Lung (tissue), 12 donors: ENCODE data around the gene EIF2S2. TPM values are rescaled to one million over a fixed set of nuclear protein-coding genes. Genes with fewer than 3 reads are reported as not detected.

Source experiments
- ATAC-seq: fragments of 200-7000 bp; cut with Tn5 transposase; one replicate; pipeline ENCODE4 v1.9.1; 2020; ENCODE audit warnings: moderate number of reproducible peaks; ENCODE audit not compliant: insufficient read depth, low FRiP score
- DNase-seq, 3 donors: peaks; one replicate each; pipeline ENCODE4 v3.0.0-alpha.2; 2013 to 2017
- H3K27ac ChIP-seq, 2 donors: one replicate each; pipeline ENCODE4 v1.5.1; 2013; ENCODE audit warnings: mild to moderate bottlenecking in 2 of 2, moderate library complexity in 2 of 2, control low read depth in 1 of 2, inconsistent platforms in 1 of 2, low read depth in 1 of 2, low read length in 1 of 2
- H3K27me3 ChIP-seq, 3 donors: one replicate each; pipeline ENCODE4 v1.5.1; 2013; ENCODE audit warnings: low read length in 2 of 3; ENCODE audit not compliant: control insufficient read depth in 3 of 3, insufficient read depth in 3 of 3
- H3K36me3 ChIP-seq, 4 donors: one replicate each; pipeline ENCODE4 v1.5.1; 2013; ENCODE audit warnings: low read length in 4 of 4, mild to moderate bottlenecking in 1 of 4, moderate library complexity in 1 of 4; ENCODE audit not compliant: control insufficient read depth in 4 of 4, insufficient read depth in 4 of 4
- H3K4me1 ChIP-seq, 5 donors: one replicate each; pipeline ENCODE4 v1.5.1; 2013; ENCODE audit warnings: low read length in 5 of 5, mild to moderate bottlenecking in 2 of 5, moderate library complexity in 1 of 5; ENCODE audit not compliant: control insufficient read depth in 5 of 5, insufficient read depth in 5 of 5
- H3K4me3 ChIP-seq: one replicate; pipeline ENCODE4 v1.5.1; 2013; ENCODE audit warnings: mild to moderate bottlenecking, control low read depth, moderate library complexity
- H3K9ac ChIP-seq, 2 donors: one replicate each; pipeline ENCODE4 v1.5.1; 2013; ENCODE audit warnings: low read length in 2 of 2, control low read depth in 1 of 2; ENCODE audit not compliant: insufficient read depth in 1 of 2
- H3K9me3 ChIP-seq, 4 donors: one replicate each; pipeline ENCODE4 v1.5.1; 2013; ENCODE audit warnings: low read length in 3 of 4, mild to moderate bottlenecking in 1 of 4, moderate library complexity in 1 of 4; ENCODE audit not compliant: control insufficient read depth in 4 of 4, insufficient read depth in 3 of 4
- CTCF ChIP-seq: IDR thresholded peaks from 2 replicates; pipeline ENCODE4 v1.5.1; 2012; ENCODE audit warnings: mild to moderate bottlenecking; ENCODE audit errors: control extremely low read depth, extremely low read depth
- WGBS, 2 donors: extraction: QIAGEN DNeasy Blood & Tissue Kit; methylation state at CpG; one replicate each; pipeline ENCODE4 v1.1.7; 2013; 5-methylcytosine and 5-hydroxymethylcytosine counted together
- polyA plus RNA-seq, 2 donors: library from polyadenylated mRNA; stranded (reverse); fragments of 200-250 nt; gene quantifications; one replicate each; pipeline ENCODE4 v1.2.1, GENCODE V29; 2013
- total RNA-seq, 2 donors: library from RNA; depleted of rRNA in 1 of 2; stranded (reverse); fragments of >200 nt in 1 of 2; gene quantifications; one replicate each; pipeline ENCODE4 v1.2.1, GENCODE V29; 2014 to 2021
- donor health status: control.
- donor health status: control.
- donor health status: Bipolar disorder and iron deficiency.
- donor health status: healthy.
- donor health status: DM: yes; HTN: yes; CAD: no.

The EIF2S2 gene
- total and polyA plus RNA-seq, 4 donors, result 37.5 to 69.7 (median 52.1) TPM

GRCh38 chr20:34061695-34062094, 50.3 kb downstream of the EIF2S2 start:
- H3K4me3 ChIP-seq, result no peak overlapping the region
- no peaks in the 10 kb centered on the region for H3K27me3 ChIP-seq
- TF ChIP-seq CTCF, result no peak
- no peaks in the 10 kb centered on the region for H3K9me3 ChIP-seq
- H3K36me3 ChIP-seq, result peaks cover 0 to 7% (median 4%) of the 10 kb centered on the region in 4 donors
- no peak overlapping the region for H3K27ac ChIP-seq
- ATAC-seq, result no peak
- H3K4me1 ChIP-seq, result peaks cover 0 to 12% (median 8%) of the 10 kb centered on the region in 5 donors
- no peak for DNase-seq
- no peak overlapping the region for H3K9ac ChIP-seq

- WGBS, 2 donors, result 77% methylated on average over 1 of the region's 1 CpG
- Histone ChIP-seq H3K9ac (no peak overlapping the region), H3K9me3 (no peaks in the 10 kb centered on the region), H3K27ac (no peak overlapping the region), H3K36me3 (peaks cover 0 to 7% (median 4%) of the 10 kb centered on the region in 4 donors), H3K27me3 (no peaks in the 10 kb centered on the region), H3K4me1 (peaks cover 0 to 10% (median 7%) of the 10 kb centered on the region in 5 donors), H3K4me3 (no peak overlapping the region)
- ATAC-seq (no peak), DNase-seq (no peak)
- TF ChIP-seq CTCF, result no peak
These were observed 51.1 kb downstream of the EIF2S2 start for GRCh38 chr20:34060970-34061369.

GRCh38 chr20:34058831-34059230, 53.2 kb downstream of the EIF2S2 start:
- Histone ChIP-seq H3K27me3 (no peaks in the 10 kb centered on the region), H3K4me3 (no peak overlapping the region), H3K36me3 (peaks cover 0 to 4% (median 1%) of the 10 kb centered on the region in 4 donors), H3K9ac (no peak overlapping the region), H3K27ac (no peak overlapping the region), H3K9me3 (no peaks in the 10 kb centered on the region), H3K4me1 (peaks cover 2 to 16% (median 11%) of the 10 kb centered on the region in 5 donors)
- WGBS, 2 donors, result 17 to 21% methylated on average over 1 of the region's 1 CpG
- no peak for TF ChIP-seq CTCF
- DNase-seq (peak in 1 of 3 donors; percentile 34), ATAC-seq (no peak)

- Histone ChIP-seq H3K4me3 (no peak overlapping the region), H3K4me1 (peaks cover 4 to 36% (median 17%) of the 10 kb centered on the region in 5 donors), H3K36me3 (peaks cover 0 to 3% (median 0%) of the 10 kb centered on the region in 4 donors), H3K27me3 (no peaks in the 10 kb centered on the region), H3K27ac (no peak overlapping the region), H3K9me3 (no peaks in the 10 kb centered on the region), H3K9ac (no peak overlapping the region)
- TF ChIP-seq CTCF, result no peak
- ATAC-seq, result no peak
- WGBS, 2 donors, result 0 to 46% methylated on average over 1 of the region's 1 CpG
- DNase-seq, result peak; percentile 24 to 49 (median 40)
These were observed 56.8 kb downstream of the EIF2S2 start for GRCh38 chr20:34055290-34055689.
